Measurements from ENCODE around the gene SMAD6.

GRCh38 chr15:66825731-66826130, 123.7 kb downstream of the SMAD6 start:
- TF ChIP-seq, protein P1, sequence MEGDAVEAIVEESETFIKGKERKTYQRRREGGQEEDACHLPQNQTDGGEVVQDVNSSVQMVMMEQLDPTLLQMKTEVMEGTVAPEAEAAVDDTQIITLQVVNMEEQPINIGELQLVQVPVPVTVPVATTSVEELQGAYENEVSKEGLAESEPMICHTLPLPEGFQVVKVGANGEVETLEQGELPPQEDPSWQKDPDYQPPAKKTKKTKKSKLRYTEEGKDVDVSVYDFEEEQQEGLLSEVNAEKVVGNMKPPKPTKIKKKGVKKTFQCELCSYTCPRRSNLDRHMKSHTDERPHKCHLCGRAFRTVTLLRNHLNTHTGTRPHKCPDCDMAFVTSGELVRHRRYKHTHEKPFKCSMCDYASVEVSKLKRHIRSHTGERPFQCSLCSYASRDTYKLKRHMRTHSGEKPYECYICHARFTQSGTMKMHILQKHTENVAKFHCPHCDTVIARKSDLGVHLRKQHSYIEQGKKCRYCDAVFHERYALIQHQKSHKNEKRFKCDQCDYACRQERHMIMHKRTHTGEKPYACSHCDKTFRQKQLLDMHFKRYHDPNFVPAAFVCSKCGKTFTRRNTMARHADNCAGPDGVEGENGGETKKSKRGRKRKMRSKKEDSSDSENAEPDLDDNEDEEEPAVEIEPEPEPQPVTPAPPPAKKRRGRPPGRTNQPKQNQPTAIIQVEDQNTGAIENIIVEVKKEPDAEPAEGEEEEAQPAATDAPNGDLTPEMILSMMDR (conservative IDR thresholded peaks at IDR 0.05): no peak
- no peak for TF ChIP-seq ZFX (IDR thresholded peaks at IDR 0.05)
